Measurements from ENCODE around the gene COA8. TPM values are rescaled to one million over a fixed set of nuclear protein-coding genes. Genes with fewer than 3 reads are reported as not detected.

COA8 gene
- total and polyA plus RNA-seq, 7 experiments from 2014 or later = 13.6 to 51.3 (median 25.5) TPM

DNA sequence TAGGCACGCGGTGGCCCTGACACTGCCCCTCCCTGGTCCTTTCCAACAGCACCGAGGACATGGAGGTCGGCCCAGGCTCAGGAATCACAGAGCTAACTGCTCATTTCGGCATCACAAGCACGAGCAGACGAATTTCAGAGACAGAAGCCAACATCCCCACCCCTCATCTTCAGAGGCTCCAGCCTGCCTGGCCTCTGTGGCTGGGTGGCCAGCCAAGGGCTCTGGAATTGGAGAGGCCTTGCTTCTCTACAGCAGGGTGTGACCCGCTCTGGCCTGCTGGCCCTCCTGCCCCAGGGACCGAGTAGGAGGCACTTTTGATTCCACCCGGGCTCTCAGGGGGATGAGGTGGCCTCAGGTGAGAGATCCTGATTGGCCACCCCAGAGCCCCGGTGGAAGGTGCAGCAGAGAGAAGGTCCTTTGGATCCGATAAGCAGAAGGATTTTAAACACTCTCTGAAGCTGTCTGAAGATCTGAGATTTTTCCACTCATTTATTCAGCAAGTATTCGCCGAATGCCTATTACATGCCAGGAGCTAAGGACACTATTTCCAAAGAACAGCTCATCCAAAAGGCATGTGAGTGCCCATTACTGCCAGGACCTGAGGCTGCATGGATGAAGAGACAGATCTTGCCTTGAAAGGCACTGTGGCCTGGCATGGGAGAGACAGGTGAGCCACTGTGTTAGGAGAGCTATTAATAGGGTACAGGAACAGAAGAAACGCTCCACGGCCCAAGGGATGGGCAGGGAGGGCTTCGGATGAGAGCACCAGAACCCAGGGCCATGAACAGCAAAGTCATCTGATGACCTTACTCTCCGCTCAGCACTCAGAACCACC, 10.5 kb upstream of the COA8 start:
- CTCF ChIA-PET = interaction anchor here (1.2 to 1.5 kb wide), 2 partner anchors 10 to 34 kb away, joined by 3 to 4 read pairs; partner anchors contain the start of gene BAG5
- peaks cover 0 to 4% (median 0%) of the 10 kb centered on the region in 5 donors for H3K36me3 Mint-ChIP-seq

DNA sequence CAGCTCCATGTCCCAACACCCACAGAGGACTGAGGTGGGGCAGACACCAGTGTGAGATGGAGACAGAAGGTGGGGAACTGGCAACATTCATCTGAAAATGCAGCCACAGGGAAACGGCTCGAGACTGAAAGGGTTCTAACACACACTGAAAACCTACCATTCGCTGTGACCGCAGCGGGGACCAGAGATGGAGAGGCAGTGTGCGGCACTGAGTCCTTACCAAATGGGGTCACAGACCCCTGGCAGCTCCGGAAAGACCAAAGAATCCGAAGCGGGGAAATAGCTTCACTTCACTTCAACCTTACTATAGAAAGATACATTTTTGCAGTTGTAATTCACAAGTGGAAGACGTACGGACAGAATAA, 9.9 kb upstream of the COA8 start:
- Mint-ChIP-seq H3K27me3 (no peaks in the 10 kb centered on the region), H3K9me3 (no peaks in the 10 kb centered on the region), H3K36me3 (peaks cover 0 to 4% (median 0%) of the 10 kb centered on the region in 5 donors), H3K4me3 (no peak overlapping the region), H3K27ac (no peak overlapping the region), H3K4me1 (peaks cover 11 to 31% (median 17%) of the 10 kb centered on the region in 7 donors)
- intact Hi-C loops (cut with micrococcal nuclease) = no loop called here
- ATAC-seq (no peak), DNase-seq (no peak)
- Histone ChIP-seq H3K4me1 (ENCODE audit: control insufficient read depth in 2 of 2, insufficient read depth in 2 of 2, low read length in 2 of 2) (no peaks in the 10 kb centered on the region), H3K36me3 (ENCODE audit: control insufficient read depth in 2 of 3, insufficient read depth in 3 of 3, low read length in 3 of 3) (peaks cover 0 to 16% (median 0%) of the 10 kb centered on the region in 3 experiments), H3K27ac (ENCODE audit: low read depth, low read length) (no peak overlapping the region), H3K4me3 (ENCODE audit: low read length) (no peak overlapping the region), H3K27me3 (ENCODE audit: control insufficient read depth in 2 of 2, insufficient read depth in 2 of 2, low read length in 2 of 2) (no peaks in the 10 kb centered on the region), H3K9me3 (ENCODE audit: control insufficient read depth in 2 of 3, low read length in 3 of 3) (no peaks in the 10 kb centered on the region)
- POLR2A ChIA-PET = interaction anchor here (0.7 kb wide), 1 partner anchor 148 kb away, joined by 3 read pairs; no protein-coding TSS in a partner anchor
- CTCF ChIA-PET = interaction anchor here (1.5 kb wide), 1 partner anchor 9 kb away, joined by 4 read pairs; the partner anchor contains the start of gene BAG5

More for the DNA sequence above, 10.5 kb upstream of the COA8 start:
- ATAC-seq (no peak), DNase-seq (no peak)
- Mint-ChIP-seq H3K9me3 (no peaks in the 10 kb centered on the region), H3K27ac (peak overlapping the region in 1 of 9 donors; percentile 76), H3K4me1 (peaks cover 6 to 25% (median 13%) of the 10 kb centered on the region in 7 donors), H3K4me3 (no peak overlapping the region), H3K27me3 (no peaks in the 10 kb centered on the region)
- no peaks in the 10 kb centered on the region for H3K9me3 ChIP-seq (ENCODE audit: control insufficient read depth in 2 of 3, low read length in 3 of 3)
- H3K27me3 ChIP-seq (ENCODE audit: control insufficient read depth in 2 of 2, insufficient read depth in 2 of 2, low read length in 2 of 2) = no peaks in the 10 kb centered on the region
- no peak overlapping the region for H3K27ac ChIP-seq (ENCODE audit: low read depth, low read length)
- no peaks in the 10 kb centered on the region for H3K4me1 ChIP-seq (ENCODE audit: control insufficient read depth in 2 of 2, insufficient read depth in 2 of 2, low read length in 2 of 2)
- intact Hi-C loops (cut with micrococcal nuclease) = no loop called here
- peaks cover 0 to 12% (median 0%) of the 10 kb centered on the region in 3 experiments for H3K36me3 ChIP-seq (ENCODE audit: control insufficient read depth in 2 of 3, insufficient read depth in 3 of 3, low read length in 3 of 3)
- H3K4me3 ChIP-seq (ENCODE audit: low read length) = no peak overlapping the region
- POLR2A ChIA-PET = no interaction called here

DNA sequence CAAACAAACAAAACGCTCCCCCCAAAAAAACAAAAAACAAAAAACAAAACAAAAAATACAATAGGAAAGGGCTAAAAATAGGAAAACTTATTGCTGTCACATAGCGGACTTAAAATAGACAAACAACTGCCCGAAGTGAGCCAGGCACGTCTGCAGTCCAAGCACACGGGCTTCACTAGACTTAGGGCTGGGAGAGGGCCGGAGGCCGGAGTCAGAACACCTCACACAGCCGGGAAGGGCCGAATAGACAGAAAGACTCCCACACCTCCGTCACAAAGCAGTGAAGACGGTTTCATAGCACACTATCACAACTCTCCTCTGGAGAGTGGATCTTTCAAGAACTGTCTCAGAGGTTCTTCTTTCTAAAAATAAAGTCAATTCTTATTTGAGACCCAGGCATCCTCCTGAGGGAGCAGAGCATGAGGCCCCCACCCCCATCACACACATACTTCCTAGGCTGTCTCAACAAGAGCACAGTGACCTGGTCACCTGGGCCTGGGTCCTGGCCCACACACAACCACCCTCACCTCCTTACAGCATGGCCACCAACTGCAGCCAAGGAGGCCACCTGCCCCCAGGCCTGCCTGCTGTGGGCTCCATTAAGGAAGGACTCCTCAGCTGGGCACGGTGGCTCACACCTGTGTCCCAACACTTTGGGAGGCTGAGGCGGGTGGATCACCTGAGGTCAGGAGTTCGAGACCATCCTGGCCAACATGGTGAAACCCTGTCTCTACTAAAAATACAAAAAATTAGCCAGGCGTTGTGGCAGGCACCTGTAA, 7.0 kb upstream of the COA8 start:
- Histone ChIP-seq H3K27ac (ENCODE audit: low read depth, low read length) (no peak overlapping the region), H3K36me3 (ENCODE audit: control insufficient read depth in 2 of 3, insufficient read depth in 3 of 3, low read length in 3 of 3) (peaks cover 8 to 44% (median 11%) of the 10 kb centered on the region in 3 experiments), H3K4me3 (ENCODE audit: low read length) (no peak overlapping the region), H3K27me3 (ENCODE audit: control insufficient read depth in 2 of 2, insufficient read depth in 2 of 2, low read length in 2 of 2) (no peaks in the 10 kb centered on the region), H3K4me1 (ENCODE audit: control insufficient read depth in 2 of 2, insufficient read depth in 2 of 2, low read length in 2 of 2) (peaks cover 11 to 16% of the 10 kb centered on the region in 2 donors), H3K9me3 (ENCODE audit: control insufficient read depth in 2 of 3, low read length in 3 of 3) (no peaks in the 10 kb centered on the region)
- Mint-ChIP-seq H3K4me1 (peaks cover 26 to 60% (median 43%) of the 10 kb centered on the region in 7 donors), H3K27me3 (no peaks in the 10 kb centered on the region), H3K9me3 (no peaks in the 10 kb centered on the region), H3K36me3 (peaks cover 0 to 17% (median 8%) of the 10 kb centered on the region in 5 donors), H3K27ac (peak overlapping the region in 3 of 9 donors; percentile 52 to 73 (median 59)), H3K4me3 (no peak overlapping the region)
- ATAC-seq (no peak), DNase-seq (no peak)
- ChIA-PET POLR2A (interaction anchor here (0.7 kb wide), 1 partner anchor 57 kb away, joined by 3 read pairs; no protein-coding TSS in a partner anchor), CTCF (no interaction called here)
- intact Hi-C loops (cut with micrococcal nuclease) = no loop called here

DNA sequence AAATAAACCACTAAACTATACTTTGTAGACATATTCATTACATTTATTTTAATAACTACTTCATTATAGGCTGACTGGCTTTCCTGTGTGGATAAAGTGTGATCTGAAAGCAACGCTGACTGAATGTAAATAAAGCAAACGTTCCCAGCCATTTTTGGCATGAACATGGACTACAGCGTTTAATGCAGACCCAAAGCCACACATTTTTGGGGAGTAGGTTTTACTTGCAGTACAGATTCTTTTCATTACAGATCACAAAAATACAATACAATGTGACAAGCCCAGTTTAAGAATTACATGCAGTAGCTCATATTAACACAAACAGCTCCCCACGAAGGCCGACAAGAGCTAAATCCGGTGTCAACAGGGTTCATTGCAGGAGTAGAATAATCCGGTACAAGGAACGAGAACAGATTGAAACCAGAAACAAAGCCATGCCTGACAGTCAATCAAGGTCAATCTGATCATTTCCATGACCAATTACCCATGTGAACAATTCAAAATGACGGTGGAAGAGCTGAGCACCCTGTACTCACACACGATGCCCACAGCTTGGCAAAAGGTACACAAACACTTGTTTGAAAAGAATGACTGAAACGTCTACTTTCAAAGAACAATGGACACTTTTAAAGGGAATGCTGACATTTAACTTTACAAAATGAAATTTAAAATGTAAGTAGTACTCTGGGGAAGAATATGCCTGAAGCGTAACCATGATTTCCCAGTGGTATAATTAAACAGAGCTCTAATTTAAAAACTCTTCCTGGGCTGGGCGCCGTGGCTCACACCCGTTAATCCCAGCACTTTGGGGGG, 5.6 kb upstream of the COA8 start:
- H3K9me3 ChIP-seq (ENCODE audit: control insufficient read depth in 2 of 3, low read length in 3 of 3) = no peaks in the 10 kb centered on the region
- peak overlapping the region in 1 of 10 donors; percentile 34 for H3K4me3 Mint-ChIP-seq
- no peak overlapping the region for H3K27ac ChIP-seq (ENCODE audit: low read depth, low read length)
- intact Hi-C loops (cut with micrococcal nuclease) = no loop called here
- no peaks in the 10 kb centered on the region for H3K27me3 Mint-ChIP-seq
- peaks cover 0 to 13% (median 8%) of the 10 kb centered on the region in 5 donors for H3K36me3 Mint-ChIP-seq
- no peaks in the 10 kb centered on the region for H3K9me3 Mint-ChIP-seq
- DNase-seq (no peak), ATAC-seq (no peak)
- peaks cover 8 to 48% (median 11%) of the 10 kb centered on the region in 3 experiments for H3K36me3 ChIP-seq (ENCODE audit: control insufficient read depth in 2 of 3, insufficient read depth in 3 of 3, low read length in 3 of 3)
- peak overlapping the region in 1 of 9 donors; percentile 43 for H3K27ac Mint-ChIP-seq
- peaks cover 21 to 27% of the 10 kb centered on the region in 2 donors for H3K4me1 ChIP-seq (ENCODE audit: control insufficient read depth in 2 of 2, insufficient read depth in 2 of 2, low read length in 2 of 2)
- H3K27me3 ChIP-seq (ENCODE audit: control insufficient read depth in 2 of 2, insufficient read depth in 2 of 2, low read length in 2 of 2) = no peaks in the 10 kb centered on the region
- peaks cover 38 to 72% (median 56%) of the 10 kb centered on the region in 7 donors for H3K4me1 Mint-ChIP-seq
- ChIA-PET POLR2A (interaction anchor here (0.7 to 1.2 kb wide), 3 partner anchors 27 to 191 kb away, joined by 3 to 4 read pairs (median 3); no protein-coding TSS in a partner anchor), CTCF (interaction anchor here (1.3 kb wide), 1 partner anchor 36 kb away, joined by 6 read pairs; no protein-coding TSS in a partner anchor)
- no peak overlapping the region for H3K4me3 ChIP-seq (ENCODE audit: low read length)

DNA sequence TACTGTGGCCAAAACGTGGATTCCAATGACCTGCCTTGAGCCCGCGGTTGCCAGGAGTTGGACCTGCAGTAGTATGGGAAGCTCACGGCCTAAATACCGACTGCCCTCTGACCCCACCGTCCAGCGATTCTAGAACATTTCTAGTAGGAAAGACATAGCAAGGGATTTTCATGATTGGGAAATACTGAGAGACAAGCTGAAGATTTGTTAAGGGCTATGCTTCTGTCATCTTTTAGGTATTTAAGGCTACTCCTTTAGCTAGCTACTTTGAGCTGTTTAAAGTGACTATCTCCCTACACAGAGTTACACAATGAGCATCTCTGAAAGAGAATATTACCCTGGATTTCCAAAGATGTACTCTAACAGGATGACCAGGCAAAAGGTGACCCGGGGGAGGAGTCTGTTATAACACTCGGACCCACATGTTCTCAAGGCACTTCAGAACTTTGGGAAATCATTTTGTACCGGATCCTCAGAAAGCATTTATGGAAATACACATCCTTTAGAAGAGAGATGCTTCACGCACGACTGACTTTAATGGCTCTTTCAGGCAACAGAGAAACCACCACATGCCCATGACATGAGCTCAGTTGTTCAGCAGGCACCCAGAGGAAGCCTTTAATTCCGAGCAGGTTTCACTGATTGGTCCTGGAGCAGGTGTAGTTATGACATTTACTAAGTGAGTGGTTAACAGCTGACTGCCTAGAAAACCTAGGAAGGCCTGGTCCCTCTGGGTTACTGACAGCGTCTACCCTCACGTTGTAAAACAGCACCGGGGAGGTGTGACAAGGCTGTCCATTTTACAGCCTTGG, 4.5 kb upstream of the COA8 start:
- H3K36me3 Mint-ChIP-seq = peaks cover 0 to 13% (median 8%) of the 10 kb centered on the region in 5 donors
- intact Hi-C loops (cut with micrococcal nuclease) = no loop called here
- no peak overlapping the region for H3K27ac ChIP-seq (ENCODE audit: low read depth, low read length)
- H3K9me3 ChIP-seq (ENCODE audit: control insufficient read depth in 2 of 3, low read length in 3 of 3) = no peaks in the 10 kb centered on the region
- H3K4me3 Mint-ChIP-seq = peak overlapping the region in 4 of 10 donors; percentile 1 to 49 (median 29)
- H3K4me3 ChIP-seq (ENCODE audit: low read length) = no peak overlapping the region
- H3K9me3 Mint-ChIP-seq = peaks cover 0 to under 1% (median 0%) of the 10 kb centered on the region in 11 donors
- H3K27me3 Mint-ChIP-seq = no peaks in the 10 kb centered on the region
- H3K27ac Mint-ChIP-seq = peak overlapping the region in 5 of 9 donors; percentile 20 to 32 (median 22)
- peaks cover 22 to 28% of the 10 kb centered on the region in 2 donors for H3K4me1 ChIP-seq (ENCODE audit: control insufficient read depth in 2 of 2, insufficient read depth in 2 of 2, low read length in 2 of 2)
- H3K4me1 Mint-ChIP-seq = peaks cover 38 to 73% (median 58%) of the 10 kb centered on the region in 7 donors
- no peak for DNase-seq
- peaks cover 8 to 48% (median 11%) of the 10 kb centered on the region in 3 experiments for H3K36me3 ChIP-seq (ENCODE audit: control insufficient read depth in 2 of 3, insufficient read depth in 3 of 3, low read length in 3 of 3)
- no peaks in the 10 kb centered on the region for H3K27me3 ChIP-seq (ENCODE audit: control insufficient read depth in 2 of 2, insufficient read depth in 2 of 2, low read length in 2 of 2)
- ChIA-PET CTCF (interaction anchor here (0.7 to 1.3 kb wide), 3 partner anchors 8 to 56 kb away, joined by 3 to 6 read pairs (median 3); no protein-coding TSS in a partner anchor), POLR2A (interaction anchor here (0.8 to 1.2 kb wide), 3 partner anchors 29 to 70 kb away, joined by 3 to 4 read pairs (median 4); partner anchors contain the start of gene KLC1)
- ATAC-seq = no peak
